ENCODE data around the gene SEL1L.

DNA sequence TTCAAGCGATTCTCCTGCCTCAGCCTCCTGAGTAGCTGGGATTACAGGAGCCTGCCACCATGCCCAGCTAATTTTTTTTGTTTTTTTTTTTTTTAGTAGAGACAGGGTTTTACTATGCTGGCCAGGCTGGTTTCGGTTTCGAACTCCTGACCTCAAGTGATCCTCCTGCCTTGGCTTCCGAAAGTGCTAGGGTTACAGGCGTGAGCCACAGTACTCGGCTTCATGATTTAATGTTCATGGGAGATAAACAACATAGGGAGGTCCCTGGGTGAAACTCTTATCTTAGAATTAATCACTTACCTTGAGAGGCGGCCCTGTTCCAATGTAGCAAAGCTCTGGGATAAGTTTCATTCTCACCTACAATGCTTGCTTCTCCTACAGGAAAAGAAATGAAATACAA is 48.3 kb downstream of the SEL1L start:
- TF ChIP-seq, protein P1, sequence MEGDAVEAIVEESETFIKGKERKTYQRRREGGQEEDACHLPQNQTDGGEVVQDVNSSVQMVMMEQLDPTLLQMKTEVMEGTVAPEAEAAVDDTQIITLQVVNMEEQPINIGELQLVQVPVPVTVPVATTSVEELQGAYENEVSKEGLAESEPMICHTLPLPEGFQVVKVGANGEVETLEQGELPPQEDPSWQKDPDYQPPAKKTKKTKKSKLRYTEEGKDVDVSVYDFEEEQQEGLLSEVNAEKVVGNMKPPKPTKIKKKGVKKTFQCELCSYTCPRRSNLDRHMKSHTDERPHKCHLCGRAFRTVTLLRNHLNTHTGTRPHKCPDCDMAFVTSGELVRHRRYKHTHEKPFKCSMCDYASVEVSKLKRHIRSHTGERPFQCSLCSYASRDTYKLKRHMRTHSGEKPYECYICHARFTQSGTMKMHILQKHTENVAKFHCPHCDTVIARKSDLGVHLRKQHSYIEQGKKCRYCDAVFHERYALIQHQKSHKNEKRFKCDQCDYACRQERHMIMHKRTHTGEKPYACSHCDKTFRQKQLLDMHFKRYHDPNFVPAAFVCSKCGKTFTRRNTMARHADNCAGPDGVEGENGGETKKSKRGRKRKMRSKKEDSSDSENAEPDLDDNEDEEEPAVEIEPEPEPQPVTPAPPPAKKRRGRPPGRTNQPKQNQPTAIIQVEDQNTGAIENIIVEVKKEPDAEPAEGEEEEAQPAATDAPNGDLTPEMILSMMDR (conservative IDR thresholded peaks at IDR 0.05; ENCODE audit: low read length): no peak
- no peak for TF ChIP-seq EZH2phosphoT487 (IDR thresholded peaks at IDR 0.05; ENCODE audit: borderline replicate concordance, low read depth, low read length)
